HG02588 (cell line): Measurements from ENCODE around the gene MPV17.
"Not testable (repeated sequence)": the region's sequence is repeated elsewhere in the genome, so short reads cannot be mapped to it uniquely, and the experiment has no call there.

Experiments
- ATAC-seq: cut with Tn5 transposase; IDR thresholded peaks from one replicate; pipeline ENCODE4 v1.9.1; 2021; ENCODE audit warnings: mild to moderate bottlenecking, moderate library complexity; ENCODE audit not compliant: unreplicated experiment

MPV17 gene

GRCh38 chr2:27323596-27324285, 844 bp upstream of the MPV17 start:
- ATAC-seq, result no peak

DNA sequence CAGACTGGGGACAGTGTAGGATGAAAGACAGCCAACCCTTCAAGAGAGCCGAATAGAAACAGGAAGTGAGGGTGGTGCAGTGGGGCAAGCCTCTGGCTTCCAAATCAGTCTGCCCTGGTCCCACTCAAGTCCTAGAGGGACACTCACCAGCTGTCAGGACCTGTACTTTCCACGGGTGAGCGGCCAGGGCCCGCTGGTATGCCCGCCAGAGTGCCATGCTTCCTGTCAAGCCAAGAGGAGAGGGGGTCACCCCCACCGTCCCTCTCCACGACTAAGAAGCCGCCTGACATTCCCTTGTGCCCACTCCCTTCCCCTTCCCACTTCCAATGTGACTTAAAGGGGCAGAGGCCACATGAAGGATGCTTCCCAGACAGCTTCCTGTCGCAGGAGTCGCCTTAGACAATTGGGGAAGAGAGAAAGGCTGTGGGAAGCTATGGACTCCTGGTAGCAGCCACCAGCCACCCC, 564 bp downstream of the MPV17 start:
- ATAC-seq, result no peak

DNA sequence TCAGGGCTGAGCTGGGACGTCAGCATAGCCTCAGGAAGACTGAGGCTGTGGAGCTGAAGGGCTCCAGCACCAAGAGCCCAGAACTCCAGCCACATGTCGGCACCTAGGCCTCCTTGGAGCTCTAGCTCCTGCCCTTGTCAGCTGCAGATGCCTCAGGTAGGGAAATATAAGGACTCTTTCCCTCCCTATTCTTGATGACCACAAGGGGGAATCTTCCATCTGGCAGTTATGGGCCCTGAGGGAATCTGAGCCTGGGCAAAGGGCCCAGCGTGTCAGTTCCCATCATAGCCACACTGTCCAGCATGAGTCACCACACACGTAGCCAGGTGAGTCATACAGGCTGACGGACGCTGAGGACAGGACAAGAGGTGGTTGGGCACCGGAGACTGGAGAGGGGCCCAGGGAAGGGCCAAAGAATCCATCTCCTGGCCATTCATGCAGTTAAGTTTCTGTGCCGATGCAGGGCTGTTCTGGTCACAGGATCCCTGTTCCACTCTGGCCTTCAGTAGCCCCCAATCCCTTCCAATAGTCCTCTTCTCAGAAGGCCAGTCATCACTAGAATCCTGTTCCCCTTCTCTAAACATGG, 1.8 kb downstream of the MPV17 start:
- no peak for ATAC-seq

GRCh38 chr2:27319839-27320238, 3.1 kb downstream of the MPV17 start:
- ATAC-seq, result not testable (repeated sequence)

DNA sequence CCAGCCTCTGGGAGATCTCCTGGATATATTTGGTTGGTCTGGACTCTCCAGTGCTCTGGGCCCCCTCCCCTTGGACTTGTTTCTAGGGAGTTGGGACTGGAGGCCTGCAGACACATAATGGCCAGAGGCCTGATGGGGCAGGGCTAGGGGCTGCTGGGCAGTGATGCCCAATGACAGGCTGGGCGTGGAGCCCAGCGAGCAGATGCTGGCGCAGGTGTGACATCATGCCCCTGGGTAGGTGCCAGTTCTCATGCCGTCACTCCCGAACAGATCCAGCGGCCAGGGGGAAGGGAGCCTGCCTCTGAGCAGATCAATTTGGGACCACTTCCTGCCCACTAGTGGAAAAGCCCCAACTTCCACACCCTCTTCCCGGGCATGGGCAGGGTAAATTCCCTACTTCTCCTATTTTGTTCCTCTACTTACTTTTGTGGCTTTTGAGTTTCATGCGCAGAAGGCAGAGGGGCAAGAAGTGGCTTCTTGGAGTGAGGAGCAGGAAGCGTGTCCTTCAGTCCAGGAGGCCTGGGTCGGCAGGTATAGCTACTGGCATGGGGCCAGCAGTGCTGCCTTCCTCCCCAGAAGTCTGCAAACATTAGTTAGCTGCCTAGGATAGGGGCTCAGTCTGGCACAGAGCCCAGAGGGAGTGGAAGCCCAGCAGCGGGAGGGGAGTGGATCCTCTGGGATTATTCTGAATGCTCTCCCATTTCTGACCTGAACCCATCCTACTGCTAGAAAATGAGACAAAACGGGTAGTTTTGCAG, 6.1 kb downstream of the MPV17 start:
- ATAC-seq, result no peak

DNA sequence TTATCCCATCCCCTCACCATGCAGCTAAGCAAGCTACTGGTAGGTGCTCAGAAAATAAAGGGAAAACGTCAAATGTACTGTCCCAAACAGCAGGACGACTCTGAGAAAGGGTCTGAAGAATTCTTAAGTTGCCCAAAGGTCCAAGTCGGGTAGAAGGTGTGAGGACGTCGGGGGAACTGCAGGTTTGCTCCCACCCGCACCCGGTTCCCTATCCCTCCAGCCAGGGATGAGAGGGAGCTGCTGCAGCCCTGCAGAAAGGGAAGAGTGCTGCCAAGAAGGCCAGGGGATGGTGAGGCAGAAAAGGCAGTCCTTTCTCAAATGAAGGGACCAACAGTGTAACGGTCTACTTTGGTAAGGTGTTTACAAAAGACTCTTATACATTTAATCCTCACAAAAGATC, 7.8 kb downstream of the MPV17 start:
- no peak for ATAC-seq

DNA sequence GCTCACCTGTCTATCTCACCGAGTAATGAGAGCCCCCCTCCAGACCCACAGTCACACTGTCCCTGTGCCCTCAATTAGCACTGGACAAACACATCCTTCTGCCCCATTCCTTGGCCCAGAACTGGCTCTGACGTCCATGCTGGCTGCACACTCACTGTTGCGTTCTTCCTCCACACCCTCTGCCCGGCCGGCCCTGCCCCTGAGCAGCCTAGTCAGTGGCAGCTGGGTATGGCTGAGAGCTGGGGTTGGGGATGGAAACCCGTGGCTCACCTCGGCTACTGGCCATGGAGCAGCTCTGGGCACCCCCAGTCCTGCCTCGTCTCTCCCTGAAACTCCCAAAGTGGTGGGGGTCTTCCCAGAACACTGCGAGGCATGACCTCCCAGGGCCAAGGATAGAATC, 8.2 kb downstream of the MPV17 start:
- no peak for ATAC-seq

DNA sequence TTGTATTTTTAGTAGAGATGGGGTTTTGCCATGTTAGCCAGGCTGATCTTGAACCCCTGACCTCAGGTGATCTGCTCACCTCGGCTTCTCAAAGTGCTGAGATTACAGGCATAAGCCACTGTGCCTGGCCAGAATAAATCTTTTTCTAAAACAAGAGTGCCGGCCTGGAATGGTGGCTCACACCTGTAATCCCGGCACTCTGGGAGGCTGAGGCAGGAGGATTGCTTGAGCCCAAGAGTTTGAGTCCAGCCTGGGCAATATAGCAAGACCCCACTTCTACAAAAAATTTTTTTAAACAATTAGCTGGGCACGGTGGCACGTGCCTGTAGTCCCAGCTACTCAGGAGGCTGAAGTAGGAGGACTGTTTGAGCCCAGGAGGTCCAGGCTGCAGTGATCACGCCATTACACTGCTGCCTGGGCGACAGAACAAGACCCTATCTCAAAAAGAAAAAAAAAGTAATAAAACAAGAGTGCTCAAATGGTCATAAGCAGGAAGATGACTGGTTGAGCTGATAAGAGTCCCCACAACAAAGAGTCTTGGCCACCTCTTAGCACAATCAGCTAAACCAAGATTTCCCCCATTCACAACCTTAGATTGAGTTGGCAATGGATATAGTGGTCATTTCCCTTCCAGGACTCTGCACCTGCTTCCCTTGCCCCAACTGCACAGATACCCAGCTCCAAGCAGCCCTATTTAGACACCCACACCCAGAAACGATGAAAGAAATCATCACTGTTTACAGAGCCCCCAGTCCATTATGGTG, 8.8 kb downstream of the MPV17 start:
- no peak for ATAC-seq

DNA sequence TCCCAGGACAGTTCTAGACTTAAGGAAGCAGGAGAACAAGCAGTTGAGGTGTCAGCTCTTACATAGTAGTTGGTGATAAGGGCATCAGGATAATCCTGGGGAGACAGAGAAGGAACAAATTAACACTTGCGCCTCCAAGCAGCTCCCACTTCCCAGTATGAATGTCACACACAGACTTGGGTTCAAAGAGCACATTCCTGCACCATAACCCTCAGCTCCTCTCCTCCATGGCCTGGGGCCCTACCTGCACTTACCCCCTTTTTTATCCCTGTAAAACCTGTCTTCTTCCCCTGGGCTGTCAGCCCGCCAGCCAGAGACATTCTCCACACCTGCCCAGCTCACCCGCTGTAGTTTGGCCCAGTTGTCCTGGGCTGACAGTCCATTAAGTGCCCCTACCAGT, 10.7 kb downstream of the MPV17 start:
- ATAC-seq, result no peak

DNA sequence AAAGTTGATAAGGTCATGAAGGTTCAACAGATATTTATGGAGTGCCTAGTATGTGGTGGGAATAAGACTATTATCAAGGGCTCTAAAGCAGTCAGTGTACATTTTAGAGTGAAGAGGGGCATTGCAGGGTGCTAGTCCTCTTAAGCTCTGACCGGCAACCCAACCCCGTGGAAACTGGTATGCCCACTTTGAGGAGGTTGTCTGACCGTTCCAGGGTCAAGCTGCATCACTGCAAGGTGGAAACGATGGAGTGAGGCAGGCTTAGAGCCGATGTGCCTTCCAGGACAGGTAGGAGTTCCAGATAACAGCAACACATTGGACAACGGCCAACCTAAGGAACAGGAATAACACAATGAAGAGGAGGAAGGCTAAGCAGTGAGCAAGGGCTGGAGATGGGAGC, 13.2 kb downstream of the MPV17 start:
- no peak for ATAC-seq

DNA sequence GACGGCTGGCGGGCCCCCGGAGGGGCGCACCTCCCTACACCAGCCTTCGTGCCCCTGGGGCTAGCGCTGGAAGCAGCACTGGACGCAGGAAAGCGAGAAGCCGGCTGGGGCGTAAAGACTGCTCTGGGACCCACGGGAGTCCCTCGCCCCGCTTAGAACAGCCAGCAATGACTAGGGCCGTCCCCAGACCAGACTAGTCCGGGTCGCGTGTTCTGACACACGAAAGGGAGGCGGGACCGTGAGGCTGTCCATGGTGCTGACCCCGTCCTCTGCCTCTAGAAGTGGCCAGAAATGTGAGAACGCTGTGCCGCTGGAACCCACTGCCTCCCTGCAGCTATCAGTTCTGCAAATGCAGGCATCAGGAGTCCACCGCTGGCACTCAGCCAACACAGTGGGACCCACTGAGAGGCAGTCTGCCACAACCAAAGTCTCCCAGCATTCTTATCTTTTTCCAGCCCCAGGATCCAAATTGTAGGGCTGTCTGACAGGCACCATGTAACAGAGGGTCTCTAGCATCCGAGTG, 14.5 kb downstream of the MPV17 start, which contains the start of gene UCN:
Gene UCN (minus strand): TSS at position 87 of the 523 bp plus-strand sequence. CDS start 550 bp downstream, outside the sequence.
- no peak for ATAC-seq

DNA sequence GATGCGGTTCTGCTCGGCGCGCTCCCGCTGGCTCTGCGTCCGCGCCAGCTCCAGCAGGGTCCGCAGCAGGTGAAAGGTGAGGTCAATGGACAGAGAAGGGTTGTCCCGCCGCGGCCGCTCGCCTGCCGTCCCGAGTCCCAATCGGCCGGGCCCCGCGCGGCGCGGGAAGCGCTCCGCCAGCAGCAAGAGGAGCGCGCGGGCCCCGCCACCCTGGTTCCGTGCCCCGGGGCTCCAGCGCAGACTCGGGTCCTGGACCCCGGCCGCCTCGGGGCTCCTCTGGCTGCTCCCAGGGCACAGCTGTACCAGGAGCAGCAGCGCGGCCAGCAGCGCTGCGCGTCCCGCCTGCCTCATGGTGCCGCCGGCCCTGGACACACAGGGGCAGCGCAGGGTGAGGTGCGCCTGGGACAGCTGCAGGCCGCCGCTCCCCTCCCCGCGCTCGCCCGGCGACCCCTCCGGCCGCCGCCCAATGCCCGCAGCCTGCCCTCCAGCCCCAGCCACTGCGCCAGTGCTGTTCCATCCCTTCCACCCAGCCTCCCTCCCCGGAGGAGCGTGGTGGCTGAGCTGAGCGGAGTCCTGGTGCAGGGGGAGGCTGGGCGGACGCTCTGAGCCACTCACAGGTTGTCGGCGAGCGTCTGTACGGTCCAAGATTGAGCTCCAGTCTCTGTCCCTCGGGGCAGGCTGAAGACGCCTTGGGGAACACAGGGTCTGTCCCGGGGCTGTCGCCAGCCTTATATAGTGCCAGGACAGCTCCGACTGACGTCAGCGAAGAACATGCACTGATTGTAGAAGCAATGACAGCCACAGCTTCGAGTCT, 15.1 kb downstream of the MPV17 start:
- no peak for ATAC-seq

GRCh38 chr2:27307287-27307544, 15.7 kb downstream of the MPV17 start:
- no peak for ATAC-seq

DNA sequence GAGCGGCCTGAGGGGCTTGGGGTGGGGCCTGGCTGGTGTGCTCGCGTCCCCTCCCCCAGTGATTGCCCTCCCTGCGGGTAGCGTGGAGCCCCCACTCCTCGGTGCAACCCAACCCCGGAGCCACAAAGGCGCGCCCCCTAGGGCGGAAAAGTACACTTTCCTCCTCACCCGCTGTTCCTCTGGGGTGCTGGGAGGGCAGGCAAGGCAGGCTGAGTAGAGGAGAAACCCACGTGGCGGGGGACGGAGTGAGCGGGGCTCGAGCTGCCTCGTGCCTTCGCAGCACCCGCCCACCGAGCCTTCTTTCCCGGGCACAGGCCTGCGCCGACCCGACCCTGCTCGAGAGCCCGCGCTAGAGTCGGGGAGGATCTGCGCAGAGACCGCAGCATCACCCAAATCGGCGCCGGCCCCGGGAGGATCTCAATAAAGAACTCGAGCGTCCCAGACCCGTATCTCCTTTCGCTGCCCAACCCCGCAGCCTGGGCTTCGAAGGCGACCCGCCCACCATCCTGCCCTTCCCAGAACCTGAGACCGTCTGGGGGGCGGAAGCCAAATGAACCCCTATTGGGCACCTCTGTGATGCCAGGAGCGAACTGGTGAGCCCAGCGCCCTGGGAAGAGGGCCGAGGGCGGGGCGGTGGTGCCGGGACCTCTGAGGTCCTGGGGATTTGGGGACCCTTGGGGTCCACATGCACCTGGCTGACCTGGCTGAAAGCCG, 16.2 kb downstream of the MPV17 start:
- no peak for ATAC-seq

DNA sequence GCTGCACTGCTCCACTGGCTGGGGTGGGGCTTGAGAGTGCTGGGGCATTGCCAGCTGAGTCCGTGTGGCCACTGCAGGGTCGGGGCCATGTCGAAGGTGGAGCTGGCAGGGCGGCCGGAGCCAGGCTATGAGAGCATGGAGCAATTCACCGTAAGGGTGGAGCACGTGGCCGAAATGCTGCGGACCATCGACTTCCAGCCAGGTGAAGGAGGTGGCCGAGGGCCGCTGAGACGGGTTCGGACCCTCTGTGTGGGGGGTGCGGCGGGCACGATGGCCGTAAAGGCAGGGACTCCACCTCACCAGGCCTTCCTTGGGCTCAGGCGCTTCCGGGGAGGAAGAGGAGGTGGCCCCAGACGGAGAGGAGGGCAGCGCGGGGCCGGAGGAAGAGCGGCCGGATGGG, 16.8 kb downstream of the MPV17 start:
- ATAC-seq, result no peak

DNA sequence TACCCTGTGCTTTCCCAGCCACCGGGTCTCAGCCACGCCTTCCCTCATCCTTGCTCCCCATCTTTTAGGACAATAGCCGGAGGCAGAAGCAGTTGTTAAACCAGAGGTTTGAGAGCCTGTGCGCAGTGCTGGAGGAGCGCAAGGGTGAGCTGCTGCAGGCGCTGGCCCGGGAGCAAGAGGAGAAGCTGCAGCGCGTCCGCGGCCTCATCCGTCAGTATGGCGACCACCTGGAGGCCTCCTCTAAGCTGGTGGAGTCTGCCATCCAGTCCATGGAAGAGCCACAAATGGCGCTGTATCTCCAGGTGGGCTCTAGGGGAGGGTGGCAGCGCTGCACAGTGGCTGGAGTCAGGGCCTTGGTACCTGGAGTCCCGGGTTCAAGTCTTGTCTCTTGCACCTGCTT, 17.4 kb downstream of the MPV17 start:
- no peak for ATAC-seq

GRCh38 chr2:27304488-27305240, 18.2 kb downstream of the MPV17 start:
- ATAC-seq, result no peak

DNA sequence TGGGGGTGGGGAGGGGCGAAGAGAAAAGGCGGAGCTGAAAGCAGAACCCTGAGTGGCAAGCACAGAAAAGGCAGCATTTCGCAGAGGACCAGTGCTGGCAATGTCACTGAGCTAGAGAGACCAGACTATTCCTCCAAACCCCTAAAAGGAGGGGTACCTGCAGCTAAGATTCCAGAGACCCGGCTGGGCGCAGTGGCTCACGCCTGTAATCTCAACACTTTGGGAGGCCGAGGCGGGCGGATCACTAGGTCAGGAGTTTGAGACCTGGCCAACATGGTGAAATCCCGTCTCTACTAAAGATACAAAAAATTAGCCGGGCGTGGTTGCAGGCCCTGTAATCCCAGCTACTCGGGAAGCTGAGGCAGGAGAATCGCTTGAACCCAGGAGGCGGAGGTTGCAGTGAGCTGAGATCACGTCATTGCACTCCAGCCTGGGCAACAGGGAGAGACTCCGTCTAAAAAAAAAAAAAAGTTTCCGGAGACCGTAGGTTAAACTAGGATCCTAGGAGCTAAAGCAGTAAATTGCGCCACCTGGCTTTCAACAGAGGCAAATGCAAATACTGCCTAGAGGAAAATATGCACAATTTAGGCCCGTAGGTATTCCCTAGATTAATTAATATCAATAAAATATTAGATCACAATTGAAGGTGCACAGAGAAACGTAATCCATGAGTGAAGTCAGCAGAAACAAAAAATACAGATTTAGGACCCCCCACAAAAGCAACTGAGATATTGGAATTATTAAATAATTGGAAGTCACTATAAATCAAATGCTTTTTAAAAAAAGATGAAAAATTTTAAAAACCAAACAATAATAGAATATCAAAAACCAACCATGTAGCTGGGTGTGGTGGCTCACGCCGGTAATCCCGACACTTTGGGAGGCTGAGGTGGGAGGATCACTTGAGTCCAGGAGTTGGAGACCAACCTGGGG, 19.5 kb downstream of the MPV17 start:
- ATAC-seq, result no peak
